ENCODE data around the gene LRRC27.
"Not testable (repeated sequence)": the region's sequence is repeated elsewhere in the genome, so short reads cannot be mapped to it uniquely, and the experiment has no call there.

Gene LRRC27

GRCh38 chr10:132301371-132302330 is 30.3 kb upstream of the LRRC27 start:
- DNase-seq = no peak

GRCh38 chr10:132302421-132303310 is 29.3 kb upstream of the LRRC27 start:
- DNase-seq = no peak

GRCh38 chr10:132303361-132304115 is 28.5 kb upstream of the LRRC27 start:
- no peak for DNase-seq

GRCh38 chr10:132304756-132305509 is 27.1 kb upstream of the LRRC27 start:
- no peak for DNase-seq

- no peak for DNase-seq
Measured at GRCh38 chr10:132305654-132306342, 26.2 kb upstream of the LRRC27 start.

- DNase-seq = no peak
Measured at GRCh38 chr10:132306343-132306685, 25.7 kb upstream of the LRRC27 start.

GRCh38 chr10:132306864-132307751 is 24.9 kb upstream of the LRRC27 start:
- DNase-seq = peak; percentile 47

- DNase-seq = peak; percentile 89
Measured at GRCh38 chr10:132307823-132308586, 24.0 kb upstream of the LRRC27 start, which contains the start of gene STK32C. Gene STK32C (minus strand): TSS chr10:132307950. CDS start chr10:132307833, 117 bp downstream.

- DNase-seq = no peak
Measured at GRCh38 chr10:132308587-132309470, 23.2 kb upstream of the LRRC27 start.

GRCh38 chr10:132309471-132309865 is 22.5 kb upstream of the LRRC27 start:
- DNase-seq = no peak

GRCh38 chr10:132309879-132310591 is 22.0 kb upstream of the LRRC27 start:
- DNase-seq = no peak

GRCh38 chr10:132310701-132311337 is 21.2 kb upstream of the LRRC27 start:
- no peak for DNase-seq

- no peak for DNase-seq
Measured at GRCh38 chr10:132311338-132311939, 20.6 kb upstream of the LRRC27 start.

GRCh38 chr10:132313305-132313704 is 18.7 kb upstream of the LRRC27 start:
- DNase-seq = no peak

- DNase-seq = no peak
Measured at GRCh38 chr10:132313865-132314264, 18.1 kb upstream of the LRRC27 start.

GRCh38 chr10:132314336-132314735 is 17.7 kb upstream of the LRRC27 start:
- DNase-seq = no peak

GRCh38 chr10:132314881-132315280 is 17.1 kb upstream of the LRRC27 start:
- DNase-seq = not testable (repeated sequence)
